GM19023 (cell line): ENCODE results near the gene TEN1.
A peak's percentile ranks its signal among the peaks of the same experiment; 100 is the strongest.

ENCODE experiments used
- ATAC-seq: cut with Tn5 transposase; IDR thresholded peaks from one replicate; pipeline ENCODE4 v1.9.1; 2021; ENCODE audit warnings: mild to moderate bottlenecking, moderate library complexity; ENCODE audit not compliant: unreplicated experiment

Gene TEN1

GRCh38 chr17:75976175-75976848, 2.7 kb upstream of the TEN1 start:
- no peak for ATAC-seq

DNA sequence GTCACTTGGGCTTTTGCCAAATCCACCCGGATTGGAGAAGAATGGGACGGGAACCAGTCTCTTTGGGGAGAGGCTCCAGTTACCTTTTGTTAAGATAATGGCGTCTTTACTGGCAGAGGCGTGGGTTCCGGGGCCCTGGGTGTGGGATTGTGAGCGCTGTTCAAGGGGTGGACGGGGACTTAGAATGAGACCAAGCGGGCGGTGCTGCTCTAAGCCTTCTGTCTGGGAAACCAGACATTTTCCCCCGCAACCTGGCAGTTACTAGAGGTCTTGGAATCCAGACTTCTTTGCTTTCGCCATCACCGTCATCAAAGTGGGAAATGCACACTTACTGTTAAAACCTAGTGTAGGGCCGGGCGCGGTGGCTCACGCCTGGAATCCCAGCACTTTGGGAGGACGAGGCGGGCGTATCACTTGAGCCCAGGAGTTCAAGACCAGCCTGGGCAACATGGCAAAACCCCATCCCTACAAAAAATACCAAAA, 706 bp downstream of the TEN1 start:
- ATAC-seq: peak; percentile 15

DNA sequence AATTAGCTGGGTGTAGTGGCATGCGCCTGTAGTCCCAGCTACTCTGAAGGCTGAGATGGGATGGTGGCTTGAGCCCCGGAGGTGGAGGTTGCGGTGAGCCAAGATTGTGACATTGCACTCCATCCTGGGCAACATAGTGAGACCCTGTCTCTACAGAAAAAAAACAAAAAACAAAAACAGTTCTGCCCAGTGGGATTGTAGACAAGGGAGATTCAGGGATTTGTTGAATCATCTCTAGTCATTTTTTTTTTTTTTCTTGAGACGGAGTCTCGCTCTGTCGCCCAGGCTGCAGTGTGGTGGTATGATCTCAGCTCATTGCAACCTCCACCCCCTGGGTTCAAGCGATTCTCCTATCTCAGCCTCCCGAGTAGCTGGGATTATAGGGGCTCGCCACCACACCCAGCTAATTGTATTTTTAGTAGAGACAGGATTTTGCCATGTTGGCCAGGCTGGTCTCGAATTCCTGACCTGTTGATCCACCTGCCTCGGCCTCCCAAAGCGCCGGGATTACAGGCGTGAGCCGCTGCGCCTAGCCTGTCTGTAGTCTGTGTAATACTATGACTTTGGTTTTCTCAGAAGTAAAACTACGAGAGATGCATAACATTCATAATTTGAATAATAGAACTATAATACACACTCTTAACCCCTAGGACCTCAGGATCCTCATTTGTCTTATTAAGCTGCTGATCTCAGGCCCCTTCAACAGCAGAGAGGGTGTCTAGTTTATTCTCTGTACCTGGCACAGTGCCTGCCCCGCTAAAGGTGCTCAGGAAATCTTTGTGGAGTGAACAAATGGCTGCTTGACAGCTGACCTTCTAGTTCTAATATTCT, 1.4 kb downstream of the TEN1 start:
- no peak for ATAC-seq

DNA sequence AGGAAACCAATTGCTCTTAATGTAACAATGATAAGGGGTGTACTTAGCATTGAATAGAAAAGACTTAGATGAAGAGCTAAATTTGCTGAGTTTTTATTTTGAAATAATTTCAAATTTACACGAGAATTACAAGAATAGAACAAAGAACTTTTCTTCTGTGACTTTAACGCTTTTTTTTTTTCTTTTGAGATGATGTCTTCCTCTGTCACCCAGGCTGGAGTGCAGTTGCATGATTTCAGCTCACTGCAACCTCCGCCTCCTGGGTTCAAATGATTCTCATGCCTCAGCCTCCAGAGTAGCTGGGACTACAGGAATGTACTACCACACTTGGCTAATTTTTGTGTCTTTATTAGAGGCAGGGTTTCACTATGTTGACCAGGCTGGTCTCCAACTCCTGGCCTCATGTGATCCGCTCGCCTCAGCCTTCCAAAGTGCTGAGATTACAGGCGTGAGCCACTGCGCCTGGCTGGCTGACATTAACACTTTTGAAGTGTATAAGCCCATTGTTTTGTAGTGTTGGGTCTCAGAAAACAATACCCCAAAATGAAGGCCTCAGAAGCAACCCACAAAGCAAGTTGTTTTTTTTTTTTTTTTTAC, 2.1 kb downstream of the TEN1 start:
- no peak for ATAC-seq

DNA sequence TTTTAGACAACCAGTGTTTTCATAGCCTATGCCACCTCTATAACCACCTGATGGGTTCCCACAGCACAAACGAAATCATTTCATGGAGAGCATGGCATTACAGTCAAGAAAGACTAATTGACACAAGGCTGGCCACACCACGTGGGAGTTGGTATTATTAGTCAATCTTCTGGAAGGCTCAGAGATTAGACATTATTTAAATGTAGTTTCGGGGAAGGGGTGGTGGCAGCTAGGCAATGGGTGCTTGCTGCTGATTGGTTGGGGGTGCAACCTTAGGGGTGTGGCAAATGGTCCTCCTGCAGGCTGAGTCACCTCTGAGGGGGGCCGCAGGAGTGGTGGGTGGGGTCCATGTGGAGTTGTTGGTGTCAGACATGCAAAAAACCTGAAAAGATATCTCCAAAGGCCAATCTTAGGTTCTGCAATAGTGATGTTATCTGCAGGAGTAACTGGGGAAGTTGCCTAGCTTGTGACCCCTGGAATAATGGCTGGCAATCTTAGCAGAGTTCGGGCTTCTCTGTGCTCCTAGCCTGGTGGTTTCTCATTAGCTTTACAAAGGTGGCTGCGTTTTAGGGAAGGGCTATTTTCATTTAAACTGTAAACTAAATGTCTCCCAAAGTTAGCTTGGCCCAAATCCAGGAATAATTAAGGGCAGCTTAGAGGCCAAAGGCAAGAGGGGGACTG, 4.6 kb downstream of the TEN1 start:
- no peak for ATAC-seq

DNA sequence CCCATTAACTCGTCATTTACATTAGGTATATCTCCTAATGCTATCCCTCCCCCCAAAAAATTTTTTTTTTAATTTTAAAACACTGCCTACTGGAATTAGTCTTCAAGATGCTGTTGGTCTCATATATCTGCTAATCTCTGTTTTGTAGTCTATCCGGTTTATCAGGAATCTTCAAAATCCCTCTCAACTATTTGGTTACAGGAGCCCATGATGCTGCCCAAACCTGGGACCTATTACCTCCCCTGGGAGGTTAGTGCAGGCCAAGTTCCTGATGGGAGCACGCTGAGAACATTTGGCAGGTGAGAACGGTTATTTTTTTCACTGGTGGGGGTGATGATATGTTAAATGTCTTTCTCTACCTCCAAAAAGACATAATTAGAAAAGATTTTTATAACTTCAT, 6.9 kb downstream of the TEN1 start:
- no peak for ATAC-seq

DNA sequence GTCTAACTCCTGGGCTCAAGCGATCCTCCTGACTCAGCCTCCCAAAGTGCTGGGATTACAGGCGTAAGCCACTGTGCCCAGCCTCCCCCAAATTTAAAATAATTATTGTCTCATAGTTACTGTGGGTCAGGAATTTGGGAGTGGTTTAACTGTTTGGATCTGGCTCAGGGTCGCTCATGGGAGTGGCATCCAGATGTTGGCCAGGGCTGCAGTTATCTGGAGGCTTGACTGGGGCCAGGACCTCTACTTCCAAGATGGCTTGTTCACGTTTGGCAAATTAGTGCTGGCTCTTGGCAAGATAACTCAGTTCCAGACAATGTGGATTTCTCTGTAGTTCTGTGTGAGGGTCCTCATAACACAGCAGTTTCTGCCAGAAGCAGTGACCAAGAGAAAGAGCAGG, 8.0 kb downstream of the TEN1 start:
- ATAC-seq: no peak

DNA sequence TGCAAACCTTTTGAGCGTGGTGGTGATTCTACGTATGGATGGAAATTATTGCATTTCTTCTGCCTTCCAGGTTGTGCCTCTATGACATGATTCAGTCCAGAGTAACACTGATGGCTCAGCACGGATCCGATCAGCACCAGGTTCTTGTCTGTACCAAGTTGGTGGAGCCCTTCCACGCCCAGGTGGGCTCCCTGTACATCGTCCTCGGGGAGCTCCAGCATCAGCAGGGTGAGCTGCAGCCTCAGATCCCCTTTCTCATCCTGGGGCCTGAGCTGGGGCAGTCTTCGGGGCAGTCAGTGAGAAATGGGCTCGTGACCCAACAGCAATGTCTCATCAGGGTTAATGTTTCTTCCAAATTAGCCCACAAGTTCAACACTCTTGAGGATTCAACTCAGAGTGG, 12.4 kb downstream of the TEN1 start:
- no peak for ATAC-seq

GRCh38 chr17:75994802-75995370, 15.8 kb downstream of the TEN1 start:
- no peak for ATAC-seq

DNA sequence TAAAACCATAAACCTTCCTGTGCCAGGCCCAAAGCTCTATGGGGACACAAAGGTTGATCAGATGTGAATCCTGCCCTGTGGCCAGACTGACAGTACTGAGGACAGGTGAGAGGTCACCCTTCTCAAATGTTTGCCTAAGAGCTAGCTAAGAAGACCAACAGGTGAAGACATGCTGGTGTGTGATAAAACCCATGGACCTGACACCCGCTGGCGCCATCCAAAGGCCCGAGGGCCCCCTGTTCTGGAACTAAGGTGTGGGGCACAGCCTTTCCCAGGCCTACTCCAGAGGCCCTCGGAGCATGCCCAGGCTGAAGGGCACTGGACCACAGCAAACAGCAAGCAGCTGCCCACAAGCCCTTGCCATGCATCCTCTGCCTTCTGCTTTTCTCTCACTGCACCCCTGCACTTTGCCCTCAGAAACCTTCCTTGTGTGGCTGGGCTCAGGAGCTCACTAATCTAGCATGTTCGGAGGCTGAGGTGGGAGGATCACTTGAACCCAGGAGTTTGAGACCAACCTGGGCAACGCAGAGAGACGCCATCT, 16.4 kb downstream of the TEN1 start:
- no peak for ATAC-seq

GRCh38 chr17:75996665-75997590, 17.9 kb downstream of the TEN1 start:
- no peak for ATAC-seq

GRCh38 chr17:75998327-75998795, 19.3 kb downstream of the TEN1 start:
- no peak for ATAC-seq

GRCh38 chr17:76000016-76000754, 21.1 kb downstream of the TEN1 start:
- ATAC-seq: no peak

DNA sequence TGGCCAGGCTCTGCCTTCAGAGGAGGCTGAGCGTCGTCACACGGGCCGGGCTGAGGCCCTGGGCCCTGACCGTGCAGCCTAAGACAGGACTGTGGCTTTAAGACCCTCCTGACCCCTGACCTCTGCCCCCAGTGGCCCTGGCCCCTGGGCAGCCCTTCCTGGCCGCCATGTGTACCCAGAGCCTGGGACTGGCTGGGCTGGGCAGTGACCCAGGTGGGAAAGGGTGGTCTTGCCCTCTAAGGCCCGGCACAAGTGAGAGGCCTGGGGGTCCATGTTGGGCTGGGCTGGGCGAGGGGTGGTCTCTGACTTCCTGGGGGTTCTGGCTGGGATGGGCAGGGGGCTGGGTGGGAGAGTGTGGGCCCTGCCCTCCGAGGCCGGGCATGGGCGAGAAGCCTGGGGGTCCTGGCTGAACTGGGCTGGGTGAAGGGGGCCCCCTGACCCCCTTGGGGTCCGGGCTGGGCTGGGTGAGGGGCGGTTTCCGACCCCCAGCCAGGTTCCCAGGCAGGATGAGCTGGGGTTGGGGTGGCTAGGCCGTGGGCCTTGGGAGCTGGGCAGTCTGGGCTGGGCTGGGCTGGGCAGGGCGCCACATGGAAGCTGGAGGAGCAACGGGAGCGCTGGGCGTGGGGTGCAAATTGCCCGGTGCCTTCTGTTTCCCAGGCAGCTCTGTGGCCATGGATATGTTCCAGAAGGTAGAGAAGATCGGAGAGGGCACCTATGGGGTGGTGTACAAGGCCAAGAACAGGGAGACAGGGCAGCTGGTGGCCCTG, 21.9 kb downstream of the TEN1 start, which contains the start of gene CDK3:
Gene CDK3, plus strand, starts transcription at position 101 of the 767 bp plus-strand sequence. Its CDS starts 571 bp downstream, at position 672.
- ATAC-seq: no peak

DNA sequence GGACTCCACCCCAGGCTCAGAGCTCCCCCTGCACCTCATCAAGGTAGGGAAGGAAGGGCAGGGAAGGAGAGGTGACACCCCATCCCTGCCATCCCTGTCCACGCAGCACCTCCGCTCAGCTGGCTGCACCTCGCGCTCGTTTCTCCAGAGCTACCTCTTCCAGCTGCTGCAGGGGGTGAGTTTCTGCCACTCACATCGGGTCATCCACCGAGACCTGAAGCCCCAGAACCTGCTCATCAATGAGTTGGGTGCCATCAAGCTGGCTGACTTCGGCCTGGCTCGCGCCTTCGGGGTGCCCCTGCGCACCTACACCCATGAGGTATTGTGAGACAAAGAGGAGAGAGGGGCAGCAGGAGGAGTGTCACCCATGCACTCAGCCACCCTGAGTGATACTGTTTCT, 23.1 kb downstream of the TEN1 start:
- ATAC-seq: no peak

- ATAC-seq: no peak
Measured at GRCh38 chr17:76003915-76004314, 24.9 kb downstream of the TEN1 start.

DNA sequence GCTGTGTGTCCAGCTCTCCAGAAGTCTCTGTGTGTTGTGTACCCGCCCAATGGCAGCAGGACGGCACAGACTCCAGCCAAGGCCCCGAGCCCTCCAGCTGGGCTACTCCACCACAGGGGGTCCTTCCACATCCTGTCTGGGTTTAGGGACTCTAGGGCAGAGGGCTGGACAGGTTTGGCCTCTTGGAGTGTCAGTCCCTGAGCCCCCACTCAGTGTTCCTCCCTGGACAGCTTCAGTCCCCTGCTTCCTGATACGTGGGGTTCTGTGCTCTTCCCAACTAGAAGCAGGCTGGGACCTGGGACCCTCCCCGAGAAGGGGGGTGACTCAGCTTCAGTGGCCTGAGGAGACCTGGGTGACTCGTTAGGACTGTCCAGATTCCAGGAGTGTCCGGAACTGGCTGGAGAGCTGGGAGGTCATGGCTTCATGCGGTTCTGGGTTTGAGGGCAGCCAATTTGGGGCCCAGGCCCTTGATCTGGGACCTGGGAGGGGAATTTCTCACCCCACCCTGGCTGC, 25.8 kb downstream of the TEN1 start:
- no peak for ATAC-seq
